Measurements from ENCODE around the gene SUPT7L. TPM values are rescaled to one million over a fixed set of nuclear protein-coding genes. Genes with fewer than 3 reads are reported as not detected.

SUPT7L gene
- total and polyA plus RNA-seq, 7 donors, result 17.1 to 33.8 (median 21.1) TPM

DNA sequence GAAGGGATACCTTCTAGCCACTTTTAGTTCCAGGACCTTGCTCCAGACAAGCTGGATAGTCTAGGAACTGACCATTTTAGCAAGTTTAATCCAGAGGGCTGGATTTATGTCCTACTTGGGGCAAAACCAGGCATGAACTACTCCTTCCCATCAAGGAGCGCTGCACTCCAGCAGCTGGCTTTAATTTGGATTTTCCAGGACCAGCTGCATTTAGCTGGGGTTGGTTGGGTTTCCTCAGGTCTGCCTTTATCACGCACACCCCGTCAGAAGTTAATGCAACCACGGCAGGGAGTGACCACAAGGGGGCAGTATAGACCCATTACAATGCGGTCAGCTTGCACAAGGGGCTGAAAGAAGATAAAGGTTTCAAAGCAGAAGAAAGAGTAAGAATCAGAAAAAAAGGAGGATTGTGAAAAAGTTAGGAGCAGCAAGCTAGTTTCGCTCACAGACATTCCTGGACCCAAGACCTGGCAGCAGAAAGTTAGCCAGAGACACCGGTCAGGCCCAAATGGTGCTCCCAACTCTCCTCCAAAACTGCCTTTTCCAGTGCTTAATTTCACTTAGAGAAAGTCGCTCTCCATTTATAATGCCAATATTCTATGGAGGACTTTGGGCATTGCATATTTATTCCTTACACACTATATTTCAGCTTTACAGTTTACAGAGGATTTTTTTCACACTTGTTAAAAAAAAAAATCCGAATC lies 40.4 kb upstream of the SUPT7L start:
- H3K27ac ChIP-seq, result peak overlapping the region; percentile 90
- intact Hi-C loops (cut with DNase I), result loop anchor here (1.0 to 10.0 kb wide), 3 partner anchors 691 to 749 kb away; partner anchors contain the start of gene FOSL2 (in 1 of the 2)
- H3K27me3 ChIP-seq (ENCODE audit: insufficient read depth in 3 of 3, low read length in 2 of 3), result no peaks in the 10 kb centered on the region
- TF ChIP-seq, protein P1, sequence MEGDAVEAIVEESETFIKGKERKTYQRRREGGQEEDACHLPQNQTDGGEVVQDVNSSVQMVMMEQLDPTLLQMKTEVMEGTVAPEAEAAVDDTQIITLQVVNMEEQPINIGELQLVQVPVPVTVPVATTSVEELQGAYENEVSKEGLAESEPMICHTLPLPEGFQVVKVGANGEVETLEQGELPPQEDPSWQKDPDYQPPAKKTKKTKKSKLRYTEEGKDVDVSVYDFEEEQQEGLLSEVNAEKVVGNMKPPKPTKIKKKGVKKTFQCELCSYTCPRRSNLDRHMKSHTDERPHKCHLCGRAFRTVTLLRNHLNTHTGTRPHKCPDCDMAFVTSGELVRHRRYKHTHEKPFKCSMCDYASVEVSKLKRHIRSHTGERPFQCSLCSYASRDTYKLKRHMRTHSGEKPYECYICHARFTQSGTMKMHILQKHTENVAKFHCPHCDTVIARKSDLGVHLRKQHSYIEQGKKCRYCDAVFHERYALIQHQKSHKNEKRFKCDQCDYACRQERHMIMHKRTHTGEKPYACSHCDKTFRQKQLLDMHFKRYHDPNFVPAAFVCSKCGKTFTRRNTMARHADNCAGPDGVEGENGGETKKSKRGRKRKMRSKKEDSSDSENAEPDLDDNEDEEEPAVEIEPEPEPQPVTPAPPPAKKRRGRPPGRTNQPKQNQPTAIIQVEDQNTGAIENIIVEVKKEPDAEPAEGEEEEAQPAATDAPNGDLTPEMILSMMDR (IDR thresholded peaks at IDR 0.05), result peak; percentile 93
- H3K36me3 ChIP-seq (ENCODE audit: insufficient read depth in 1 of 2, low read depth in 1 of 2), result no peaks in the 10 kb centered on the region
- H3K9me3 ChIP-seq, result no peaks in the 10 kb centered on the region
- H3K4me1 ChIP-seq, result peaks cover 48% of the 10 kb centered on the region
- 21 to 28% (median 23%) methylated on average over 9 of the region's 9 CpGs for WGBS, 3 donors
- peak; percentile 82 to 88 for DNase-seq
- peak; percentile 43 to 54 (median 48) for ATAC-seq
- H3K4me3 ChIP-seq, result no peak overlapping the region

DNA sequence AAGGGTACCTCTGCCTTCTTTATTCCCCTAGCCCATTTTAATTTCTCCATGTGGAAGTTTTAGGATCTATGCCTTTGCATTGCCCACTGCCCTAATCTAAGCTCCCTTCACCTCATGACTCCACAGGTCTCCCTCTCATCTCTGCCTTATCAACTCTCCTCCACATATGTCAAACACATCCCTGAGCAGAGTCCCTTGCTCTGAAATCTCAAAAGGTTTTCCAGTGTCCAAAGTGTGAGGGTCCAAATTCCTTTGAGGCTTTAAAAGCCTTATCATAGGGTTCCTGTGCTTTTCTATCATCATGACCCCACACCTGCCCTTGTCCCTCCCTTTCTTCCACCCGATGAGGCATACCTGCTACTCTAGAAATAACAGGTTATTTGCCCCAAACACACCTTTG lies 38.9 kb upstream of the SUPT7L start:
- no peaks in the 10 kb centered on the region for H3K9me3 ChIP-seq
- H3K4me1 ChIP-seq, result peaks cover 46% of the 10 kb centered on the region
- intact Hi-C loops (cut with DNase I), result loop anchor here in 1 of 2 donors (5.0 to 10.0 kb wide), 2 partner anchors 692 to 750 kb away; partner anchors contain the start of gene FOSL2
- 74 to 90% (median 79%) methylated on average over 1 of the region's 1 CpG for WGBS, 3 donors
- H3K36me3 ChIP-seq (ENCODE audit: insufficient read depth in 1 of 2, low read depth in 1 of 2), result peaks cover 0 to 5% of the 10 kb centered on the region in 2 donors
- H3K27ac ChIP-seq, result peak overlapping the region; percentile 83
- no peak for ATAC-seq
- TF ChIP-seq, protein P1 (IDR thresholded peaks at IDR 0.05), result no peak
- no peak overlapping the region for H3K4me3 ChIP-seq
- H3K27me3 ChIP-seq (ENCODE audit: insufficient read depth in 3 of 3, low read length in 2 of 3), result no peaks in the 10 kb centered on the region
- no peak for DNase-seq

DNA sequence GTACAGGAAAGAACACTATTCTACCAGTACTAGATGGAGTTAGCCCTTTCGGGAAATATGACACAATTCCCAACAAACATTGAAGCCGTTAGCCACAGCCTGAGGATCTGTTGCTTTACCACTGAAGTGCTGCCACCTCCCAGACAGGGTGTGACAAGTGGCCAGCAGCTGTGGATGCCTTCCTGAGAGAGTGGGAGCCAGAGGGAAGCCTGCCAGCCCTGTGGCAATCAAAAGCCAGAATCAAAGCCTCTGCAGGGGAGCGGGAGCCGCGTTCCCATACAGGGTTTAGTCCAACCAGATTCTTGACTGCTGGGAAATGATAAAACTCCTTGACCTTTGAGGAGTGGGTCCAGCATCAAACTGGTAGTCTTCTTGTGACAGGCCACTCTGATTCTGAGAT lies 38.3 kb upstream of the SUPT7L start:
- intact Hi-C loops (cut with DNase I), result loop anchor here in 1 of 2 donors (5.0 to 10.0 kb wide), 2 partner anchors 693 to 751 kb away; partner anchors contain the start of gene FOSL2
- H3K27me3 ChIP-seq (ENCODE audit: insufficient read depth in 3 of 3, low read length in 2 of 3), result no peaks in the 10 kb centered on the region
- peaks cover 0 to 10% of the 10 kb centered on the region in 2 donors for H3K36me3 ChIP-seq (ENCODE audit: insufficient read depth in 1 of 2, low read depth in 1 of 2)
- peak; percentile 90 to 96 for DNase-seq
- H3K27ac ChIP-seq, result peak overlapping the region; percentile 83
- no peaks in the 10 kb centered on the region for H3K9me3 ChIP-seq
- peaks cover 40% of the 10 kb centered on the region for H3K4me1 ChIP-seq
- H3K4me3 ChIP-seq, result no peak overlapping the region
- WGBS, 3 donors, result 16 to 24% (median 22%) methylated on average over 5 of the region's 5 CpGs
- ATAC-seq, result peak; percentile 73 to 87 (median 78)
- TF ChIP-seq, protein P1 (IDR thresholded peaks at IDR 0.05), result no peak

DNA sequence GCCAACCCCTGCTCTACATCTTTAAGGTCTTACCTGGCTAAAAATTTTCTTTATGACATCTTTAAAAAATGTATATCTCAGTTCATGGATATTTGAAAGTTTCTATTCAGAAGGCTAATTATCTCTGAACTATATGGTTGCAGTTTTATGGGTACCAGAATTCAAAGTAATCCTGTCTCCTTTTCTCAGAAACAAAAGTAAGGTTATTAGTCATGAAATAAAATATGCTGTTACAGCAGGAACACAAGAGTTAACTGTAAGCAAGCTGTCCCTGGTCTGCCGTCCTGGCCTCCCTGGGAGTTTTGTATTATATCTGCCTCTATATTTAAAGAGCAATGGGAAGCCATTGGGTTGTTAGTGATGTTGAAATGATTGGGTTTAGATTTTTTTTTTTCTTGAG lies 34.2 kb upstream of the SUPT7L start:
- WGBS, 3 donors, result 57 to 81% (median 64%) methylated on average over 1 of the region's 1 CpG
- intact Hi-C loops (cut with DNase I), result no loop called here
- no peaks in the 10 kb centered on the region for H3K27me3 ChIP-seq (ENCODE audit: insufficient read depth in 3 of 3, low read length in 2 of 3)
- DNase-seq (no peak), ATAC-seq (no peak)
- H3K4me3 ChIP-seq, result no peak overlapping the region
- peaks cover 7% of the 10 kb centered on the region for H3K4me1 ChIP-seq
- no peak overlapping the region for H3K27ac ChIP-seq
- H3K36me3 ChIP-seq (ENCODE audit: insufficient read depth in 1 of 2, low read depth in 1 of 2), result peaks cover 2 to 42% of the 10 kb centered on the region in 2 donors
- TF ChIP-seq, protein P1 (IDR thresholded peaks at IDR 0.05), result no peak
- no peaks in the 10 kb centered on the region for H3K9me3 ChIP-seq

Measured in psoas muscle (tissue), 8 donors.